KMS-11 (cell line): Measurements from ENCODE around the gene MEIG1.
"Not testable (repeated sequence)": the region's sequence is repeated elsewhere in the genome, so short reads cannot be mapped to it uniquely, and the experiment has no call there.

Experiments
- H2AFZ ChIP-seq: fragments of 200-600 bp; sonication (generic); 2 replicates; pipeline ENCODE4 v1.6.1; 2016; ENCODE audit warnings: antibody characterized with exemption, mixed run types, low read depth
- H3K27ac ChIP-seq: fragments of 200-600 bp; sonication (generic); 2 replicates; pipeline ENCODE4 v1.6.1; 2016; ENCODE audit warnings: mild to moderate bottlenecking, mixed run types
- H3K27me3 ChIP-seq: fragments of 200-600 bp; sonication (generic); 2 replicates; pipeline ENCODE4 v1.6.1; 2017; ENCODE audit warnings: mild to moderate bottlenecking, low read depth, mixed run types, moderate library complexity; ENCODE audit not compliant: insufficient read depth
- H3K36me3 ChIP-seq: fragments of 200-600 bp; sonication (generic); 2 replicates; pipeline ENCODE4 v1.6.1; 2017; ENCODE audit warnings: mild to moderate bottlenecking, mixed run types; ENCODE audit not compliant: insufficient read depth
- H3K4me1 ChIP-seq: fragments of 200-600 bp; sonication (generic); 2 replicates; pipeline ENCODE4 v1.6.1; 2016; ENCODE audit warnings: mild to moderate bottlenecking, low read depth, mixed run types; ENCODE audit not compliant: poor library complexity, severe bottlenecking
- H3K4me2 ChIP-seq: fragments of 200-600 bp; sonication (generic); 2 replicates; pipeline ENCODE4 v1.7.0; 2016; ENCODE audit warnings: mild to moderate bottlenecking, mixed run types
- H3K4me3 ChIP-seq: fragments of 200-600 bp; sonication (generic); IDR thresholded peaks from 2 replicates; pipeline ENCODE4 v1.6.1; 2017; ENCODE audit warnings: low read depth, low read length, mixed read lengths; ENCODE audit not compliant: insufficient read depth
- H3K79me2 ChIP-seq: fragments of 200-600 bp; sonication (generic); 2 replicates; pipeline ENCODE4 v1.6.1; 2016; ENCODE audit warnings: low read depth, mixed run types; ENCODE audit not compliant: insufficient read depth
- H3K9ac ChIP-seq: fragments of 200-600 bp; sonication (generic); 2 replicates; pipeline ENCODE4 v1.6.1; 2016; ENCODE audit warnings: mild to moderate bottlenecking, mixed run types
- H4K20me1 ChIP-seq: fragments of 200-600 bp; sonication (generic); 2 replicates; pipeline ENCODE4 v1.6.1; 2016; ENCODE audit warnings: mild to moderate bottlenecking, mixed run types; ENCODE audit not compliant: insufficient read depth
- TF ChIP-seq, protein P1 (sequence below): fragments of 200-600 bp; sonication (generic); conservative IDR thresholded peaks from 2 replicates; pipeline ENCODE4 v1.6.1; 2017; ENCODE audit warnings: low read depth, mild to moderate bottlenecking, antibody characterized with exemption, low read length, moderate library complexity, mixed read lengths

Gene MEIG1

DNA sequence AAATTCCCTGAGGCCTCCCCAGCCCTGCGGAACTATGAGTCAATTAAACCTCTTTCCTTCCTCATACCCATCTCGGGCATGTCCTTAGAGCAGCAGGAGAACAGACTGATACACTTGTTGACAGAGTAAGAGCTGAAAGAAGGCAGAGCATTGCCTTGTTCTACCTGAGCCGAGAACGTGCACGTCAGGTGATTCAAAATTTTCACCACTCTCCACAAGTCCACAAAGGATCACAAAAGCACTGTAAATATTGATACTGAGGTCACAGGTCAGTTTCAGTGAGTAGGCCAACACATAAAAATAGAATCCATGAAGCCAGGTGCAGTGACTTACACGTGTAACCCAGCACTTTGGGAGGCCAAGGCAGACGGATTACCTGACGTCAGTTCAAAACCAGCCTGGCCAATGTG lies 33.1 kb upstream of the MEIG1 start:
- no peak overlapping the region for H3K4me3 ChIP-seq
- H2AFZ ChIP-seq = no peak overlapping the region
- H3K79me2 ChIP-seq = no peaks in the 10 kb centered on the region
- peaks cover 3% of the 10 kb centered on the region for H3K4me1 ChIP-seq
- 0 out of 2 replicates have a peak, but pooled peaks cover 3% of the 10 kb centered on the region for H4K20me1 ChIP-seq
- H3K4me2 ChIP-seq = no peak overlapping the region
- H3K27me3 ChIP-seq = no peaks in the 10 kb centered on the region
- H3K9ac ChIP-seq = no peak overlapping the region
- peaks cover 13% of the 10 kb centered on the region; the same call in 1 of the 2 replicates for H3K36me3 ChIP-seq
- H3K27ac ChIP-seq = no peak overlapping the region
- TF ChIP-seq, protein P1, sequence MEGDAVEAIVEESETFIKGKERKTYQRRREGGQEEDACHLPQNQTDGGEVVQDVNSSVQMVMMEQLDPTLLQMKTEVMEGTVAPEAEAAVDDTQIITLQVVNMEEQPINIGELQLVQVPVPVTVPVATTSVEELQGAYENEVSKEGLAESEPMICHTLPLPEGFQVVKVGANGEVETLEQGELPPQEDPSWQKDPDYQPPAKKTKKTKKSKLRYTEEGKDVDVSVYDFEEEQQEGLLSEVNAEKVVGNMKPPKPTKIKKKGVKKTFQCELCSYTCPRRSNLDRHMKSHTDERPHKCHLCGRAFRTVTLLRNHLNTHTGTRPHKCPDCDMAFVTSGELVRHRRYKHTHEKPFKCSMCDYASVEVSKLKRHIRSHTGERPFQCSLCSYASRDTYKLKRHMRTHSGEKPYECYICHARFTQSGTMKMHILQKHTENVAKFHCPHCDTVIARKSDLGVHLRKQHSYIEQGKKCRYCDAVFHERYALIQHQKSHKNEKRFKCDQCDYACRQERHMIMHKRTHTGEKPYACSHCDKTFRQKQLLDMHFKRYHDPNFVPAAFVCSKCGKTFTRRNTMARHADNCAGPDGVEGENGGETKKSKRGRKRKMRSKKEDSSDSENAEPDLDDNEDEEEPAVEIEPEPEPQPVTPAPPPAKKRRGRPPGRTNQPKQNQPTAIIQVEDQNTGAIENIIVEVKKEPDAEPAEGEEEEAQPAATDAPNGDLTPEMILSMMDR = no peak

DNA sequence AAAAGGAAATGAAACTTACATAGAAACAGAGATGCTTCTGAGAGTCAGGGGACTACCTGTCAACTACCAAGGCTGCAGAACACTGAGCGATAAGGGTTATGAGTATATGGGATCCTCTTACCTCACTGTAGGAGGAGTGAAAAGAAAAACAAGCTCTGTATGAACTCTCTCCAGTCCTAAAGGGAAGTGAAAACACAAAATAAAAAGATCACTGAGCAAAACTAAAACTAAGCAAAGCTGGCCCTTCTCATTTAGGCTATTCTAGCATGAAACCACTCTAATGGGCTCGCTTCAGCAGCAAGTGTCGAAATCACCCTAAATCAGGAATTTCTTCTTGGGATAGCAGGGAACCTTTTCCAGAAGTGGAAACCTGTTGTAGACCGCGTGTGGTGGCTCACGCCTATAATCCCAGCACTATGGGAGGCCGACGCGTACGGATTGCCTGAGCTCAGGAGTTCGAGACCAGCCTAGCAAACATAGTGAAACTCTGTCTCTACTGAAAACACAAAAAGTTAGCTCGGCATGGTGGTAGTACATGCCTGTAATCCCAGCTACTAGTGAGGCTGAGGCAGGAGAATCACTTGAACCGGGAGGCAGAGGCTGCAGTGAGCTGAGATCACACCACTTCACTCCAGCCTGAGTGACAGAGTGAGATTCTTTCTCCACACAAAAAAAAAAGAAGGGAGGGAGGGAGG lies 32.3 kb upstream of the MEIG1 start:
- no peak overlapping the region for H3K4me3 ChIP-seq
- no peaks in the 10 kb centered on the region for H3K79me2 ChIP-seq
- TF ChIP-seq, protein P1 = no peak
- H3K4me1 ChIP-seq = no peaks in the 10 kb centered on the region
- no peak overlapping the region for H3K9ac ChIP-seq
- H3K27me3 ChIP-seq = no peaks in the 10 kb centered on the region
- no peak overlapping the region for H3K4me2 ChIP-seq
- no peak overlapping the region for H2AFZ ChIP-seq
- H3K36me3 ChIP-seq = peaks cover 13% of the 10 kb centered on the region; the same call in 1 of the 2 replicates
- H4K20me1 ChIP-seq = 0 out of 2 replicates have a peak, but pooled peaks cover 3% of the 10 kb centered on the region
- H3K27ac ChIP-seq = no peak overlapping the region

DNA sequence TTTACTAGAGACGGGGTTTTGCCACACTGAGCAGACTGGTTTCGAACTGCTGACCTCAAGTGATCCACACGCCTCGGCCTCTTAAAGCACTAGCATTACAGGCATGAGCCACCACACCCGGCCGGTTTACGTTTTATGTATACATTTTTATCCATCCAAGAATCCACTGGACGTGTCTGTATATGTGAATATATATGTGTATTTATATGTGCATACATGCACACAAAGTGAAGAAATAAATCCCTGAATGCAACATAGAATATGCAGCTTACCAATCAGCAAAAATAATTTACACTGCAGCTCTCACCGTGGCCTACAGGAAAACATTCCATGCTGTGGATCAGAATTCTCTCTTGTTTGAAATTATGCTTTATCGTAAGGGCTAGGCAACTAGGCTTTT lies 28.6 kb upstream of the MEIG1 start:
- Histone ChIP-seq H3K4me2 (no peak overlapping the region), H3K36me3 (peaks cover 15% of the 10 kb centered on the region; the same call in 1 of the 2 replicates), H4K20me1 (0 out of 2 replicates have a peak, but pooled peaks cover 3% of the 10 kb centered on the region), H3K4me3 (no peak overlapping the region), H3K79me2 (no peaks in the 10 kb centered on the region), H2AFZ (no peak overlapping the region), H3K4me1 (no peaks in the 10 kb centered on the region), H3K27ac (no peak overlapping the region), H3K27me3 (no peaks in the 10 kb centered on the region), H3K9ac (no peak overlapping the region)
- TF ChIP-seq, protein P1 = no peak

DNA sequence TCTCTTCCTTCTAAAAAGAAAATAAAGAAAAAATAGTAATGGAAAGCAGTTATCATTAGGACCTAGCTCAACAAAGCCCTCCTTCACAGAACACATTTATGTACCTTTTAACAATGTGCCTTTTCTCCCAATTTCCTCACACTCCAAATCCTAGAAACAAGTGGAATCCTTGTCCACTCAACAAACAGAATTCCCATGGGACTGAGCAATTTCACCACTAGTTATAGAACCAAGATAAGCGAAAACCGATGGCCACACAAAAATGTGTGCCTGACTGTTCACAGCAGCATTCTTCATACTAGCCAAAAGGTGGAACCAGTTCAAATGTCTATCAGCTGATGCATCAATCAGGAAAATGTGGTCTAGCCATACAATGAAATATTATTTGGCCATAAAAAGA lies 22.6 kb upstream of the MEIG1 start:
- H3K9ac ChIP-seq = no peak overlapping the region
- no peaks in the 10 kb centered on the region for H4K20me1 ChIP-seq
- no peaks in the 10 kb centered on the region for H3K27me3 ChIP-seq
- H3K4me2 ChIP-seq = no peak overlapping the region
- no peak overlapping the region for H2AFZ ChIP-seq
- no peak overlapping the region for H3K27ac ChIP-seq
- TF ChIP-seq, protein P1 = no peak
- peaks cover 11% of the 10 kb centered on the region for H3K4me1 ChIP-seq
- H3K36me3 ChIP-seq = peaks cover 5% of the 10 kb centered on the region; the same call in 1 of the 2 replicates
- H3K79me2 ChIP-seq = no peaks in the 10 kb centered on the region; the same call in 1 of the 2 replicates
- H3K4me3 ChIP-seq = no peak overlapping the region

DNA sequence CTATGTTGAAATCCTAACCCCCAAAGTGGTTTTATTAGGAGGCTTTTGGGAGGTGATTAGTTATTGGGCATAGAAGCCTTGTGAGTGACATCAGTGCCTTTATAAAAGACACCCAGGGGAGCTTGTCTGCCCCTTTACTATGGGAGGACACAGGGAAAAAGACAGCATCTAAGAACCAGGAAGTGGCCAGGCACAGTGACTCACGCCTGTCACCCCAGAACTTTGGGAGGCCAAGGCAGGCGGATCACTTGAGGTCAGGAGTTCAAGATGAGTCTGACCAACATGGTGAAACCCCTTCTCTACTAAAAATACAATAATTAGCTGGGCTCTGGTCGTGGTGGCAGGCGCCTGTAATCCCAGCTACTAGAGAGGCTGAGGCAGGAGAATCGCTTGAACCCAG lies 20.2 kb upstream of the MEIG1 start:
- H3K4me2 ChIP-seq, H3K36me3 ChIP-seq, H3K9ac ChIP-seq, H3K27me3 ChIP-seq, H3K4me3 ChIP-seq, H2AFZ ChIP-seq, H3K79me2 ChIP-seq, H3K27ac ChIP-seq, H4K20me1 ChIP-seq: not testable (repeated sequence)
- H3K4me1 ChIP-seq = peaks cover 11% of the 10 kb centered on the region

DNA sequence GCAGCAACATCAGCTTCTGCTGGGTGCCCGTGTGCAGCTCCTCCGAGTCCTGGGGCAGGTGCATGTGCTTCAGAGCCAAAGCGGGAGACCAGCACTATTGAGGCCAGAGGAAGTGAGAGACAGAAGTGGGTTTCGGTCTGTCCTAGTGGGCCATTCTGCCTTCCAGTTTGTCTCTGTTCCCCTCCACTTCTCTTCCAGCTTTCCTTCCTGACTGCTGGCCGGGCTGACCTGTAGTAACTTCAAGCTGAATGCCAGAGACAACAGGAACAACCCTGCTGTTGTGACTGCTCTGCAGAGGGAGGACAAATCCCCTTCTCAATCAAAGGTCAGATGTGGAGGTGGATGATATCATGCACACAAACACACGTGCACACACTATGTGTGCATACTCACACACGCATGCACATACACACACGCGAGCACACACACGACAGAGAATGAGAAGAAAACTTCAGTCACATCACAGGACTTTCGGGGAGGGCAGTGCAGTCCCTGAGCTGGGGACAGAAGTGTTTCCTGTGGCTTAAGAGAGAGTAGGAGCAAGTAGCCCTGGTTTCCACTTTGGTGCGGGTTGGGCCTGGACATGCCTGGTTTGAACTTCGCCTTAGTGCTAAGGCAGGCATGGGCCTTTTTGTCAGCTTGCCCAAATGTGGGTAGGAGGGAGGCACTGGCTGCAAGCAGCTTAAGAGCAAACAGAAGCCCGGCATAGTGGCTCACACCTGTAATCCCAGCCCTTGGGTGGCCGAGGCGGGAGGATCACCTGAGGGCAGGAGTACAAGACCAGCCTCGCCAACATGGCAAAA lies 16.8 kb upstream of the MEIG1 start:
- not testable (repeated sequence) for H4K20me1 ChIP-seq, H3K9ac ChIP-seq, H2AFZ ChIP-seq, H3K4me3 ChIP-seq, H3K27ac ChIP-seq, H3K27me3 ChIP-seq, H3K4me2 ChIP-seq
- peaks cover 14% of the 10 kb centered on the region; the same call in 1 of the 2 replicates for H3K36me3 ChIP-seq
- peaks cover 11% of the 10 kb centered on the region for H3K4me1 ChIP-seq
- H3K79me2 ChIP-seq = peaks cover 20% of the 10 kb centered on the region; the same call in 1 of the 2 replicates

DNA sequence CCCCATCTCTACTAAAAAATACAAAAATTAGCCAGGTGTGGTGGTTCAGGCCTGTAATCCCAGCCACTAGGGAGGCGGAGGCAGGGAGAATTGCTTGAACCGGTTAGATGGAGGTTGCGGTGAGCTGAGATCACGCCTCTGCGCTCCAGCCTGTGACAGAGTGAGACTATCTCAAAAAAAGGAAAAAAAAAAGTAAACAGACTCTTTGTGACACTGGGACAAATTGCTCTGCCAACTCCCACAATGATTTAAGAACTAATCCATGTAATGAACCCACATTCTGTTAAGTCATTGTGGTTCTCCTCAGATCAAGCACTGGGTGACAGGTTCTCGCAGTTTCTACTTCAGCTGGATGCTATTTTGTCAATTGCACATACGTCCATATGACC lies 16.2 kb upstream of the MEIG1 start:
- H3K79me2 ChIP-seq = peaks cover 26% of the 10 kb centered on the region; the same call in 1 of the 2 replicates
- not testable (repeated sequence) for H3K27ac ChIP-seq

More for the DNA sequence above, 16.2 kb upstream of the MEIG1 start:
- not testable (repeated sequence) for H3K4me3 ChIP-seq, H3K4me2 ChIP-seq, H3K27me3 ChIP-seq, H3K9ac ChIP-seq, H2AFZ ChIP-seq, H4K20me1 ChIP-seq
- H3K36me3 ChIP-seq = peaks cover 14% of the 10 kb centered on the region; the same call in 1 of the 2 replicates
- peaks cover 11% of the 10 kb centered on the region for H3K4me1 ChIP-seq
